OCI-LY3 (cell line): Measurements from ENCODE around the gene PCYT2.

Experiments used
- EZH2phosphoT487 ChIP-seq: fragments of 200-600 bp; shearing (Covaris generic); IDR thresholded peaks from 2 replicates; pipeline ENCODE4 v1.6.1; 2018; ENCODE audit warnings: antibody characterized with exemption, mixed run types, low read depth
- TF ChIP-seq, protein P1 (sequence below): fragments of 200-600, 300-600 bp; sonication (generic); IDR thresholded peaks from 2 replicates; pipeline ENCODE4 v1.5.1; 2014; ENCODE audit warnings: antibody characterized with exemption, low read length, low read depth

DNA sequence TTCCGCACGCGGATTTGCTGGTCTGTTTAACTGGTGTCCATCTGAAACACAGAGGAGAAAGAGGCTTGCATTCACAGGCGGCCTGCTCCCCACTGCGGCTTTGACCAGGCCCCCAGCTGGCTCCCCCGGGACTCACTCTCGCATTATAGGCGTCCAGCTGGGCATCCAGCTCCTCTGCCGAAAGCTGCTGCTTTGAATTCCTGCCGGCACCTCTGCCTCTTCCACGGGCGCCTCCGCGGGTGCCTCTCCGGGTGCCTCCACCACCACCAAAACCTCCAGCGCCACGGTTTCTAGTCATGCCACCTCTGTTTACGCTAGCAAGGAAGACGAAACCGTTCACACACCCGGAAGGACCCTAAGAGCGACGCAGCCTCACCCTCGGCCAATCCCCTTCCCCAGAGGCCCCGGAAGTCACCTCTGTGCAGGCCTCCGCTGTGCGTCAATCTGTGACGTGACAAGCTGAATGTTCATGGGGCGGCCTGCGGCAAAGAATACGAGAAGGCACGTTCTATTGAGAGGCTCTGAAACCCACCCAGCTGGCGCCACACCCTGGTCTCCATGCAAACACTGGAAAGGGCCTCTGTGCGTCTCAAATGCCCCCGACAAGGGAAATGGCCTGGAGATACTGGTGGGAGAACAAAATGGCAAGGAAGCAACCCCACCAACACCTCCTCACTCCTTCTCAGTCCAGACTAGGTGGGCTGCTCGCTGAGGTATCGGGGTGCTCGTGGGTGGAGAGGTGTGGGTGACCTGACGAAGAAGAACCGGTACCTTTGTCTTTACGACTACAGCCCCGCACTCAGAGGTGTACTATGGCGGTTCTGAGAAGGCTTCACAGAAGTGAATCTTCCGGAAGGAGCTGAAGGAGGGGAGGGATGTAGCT, 22.9 kb downstream of the PCYT2 start:
- TF ChIP-seq, protein P1, sequence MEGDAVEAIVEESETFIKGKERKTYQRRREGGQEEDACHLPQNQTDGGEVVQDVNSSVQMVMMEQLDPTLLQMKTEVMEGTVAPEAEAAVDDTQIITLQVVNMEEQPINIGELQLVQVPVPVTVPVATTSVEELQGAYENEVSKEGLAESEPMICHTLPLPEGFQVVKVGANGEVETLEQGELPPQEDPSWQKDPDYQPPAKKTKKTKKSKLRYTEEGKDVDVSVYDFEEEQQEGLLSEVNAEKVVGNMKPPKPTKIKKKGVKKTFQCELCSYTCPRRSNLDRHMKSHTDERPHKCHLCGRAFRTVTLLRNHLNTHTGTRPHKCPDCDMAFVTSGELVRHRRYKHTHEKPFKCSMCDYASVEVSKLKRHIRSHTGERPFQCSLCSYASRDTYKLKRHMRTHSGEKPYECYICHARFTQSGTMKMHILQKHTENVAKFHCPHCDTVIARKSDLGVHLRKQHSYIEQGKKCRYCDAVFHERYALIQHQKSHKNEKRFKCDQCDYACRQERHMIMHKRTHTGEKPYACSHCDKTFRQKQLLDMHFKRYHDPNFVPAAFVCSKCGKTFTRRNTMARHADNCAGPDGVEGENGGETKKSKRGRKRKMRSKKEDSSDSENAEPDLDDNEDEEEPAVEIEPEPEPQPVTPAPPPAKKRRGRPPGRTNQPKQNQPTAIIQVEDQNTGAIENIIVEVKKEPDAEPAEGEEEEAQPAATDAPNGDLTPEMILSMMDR: no peak
- no peak for TF ChIP-seq EZH2phosphoT487
